Measurements from ENCODE around the gene NLK. TPM values are rescaled to one million over a fixed set of nuclear protein-coding genes. Genes with fewer than 3 reads are reported as not detected.
"Not testable (repeated sequence)": the region's sequence is repeated elsewhere in the genome, so short reads cannot be mapped to it uniquely, and the experiment has no call there.

Gene NLK
- total RNA-seq, 1 experiment from 2014 or later, result 28.0 TPM

GRCh38 chr17:28232966-28233870 lies 190.7 kb downstream of the NLK start:
- not testable (repeated sequence) for ATAC-seq

DNA sequence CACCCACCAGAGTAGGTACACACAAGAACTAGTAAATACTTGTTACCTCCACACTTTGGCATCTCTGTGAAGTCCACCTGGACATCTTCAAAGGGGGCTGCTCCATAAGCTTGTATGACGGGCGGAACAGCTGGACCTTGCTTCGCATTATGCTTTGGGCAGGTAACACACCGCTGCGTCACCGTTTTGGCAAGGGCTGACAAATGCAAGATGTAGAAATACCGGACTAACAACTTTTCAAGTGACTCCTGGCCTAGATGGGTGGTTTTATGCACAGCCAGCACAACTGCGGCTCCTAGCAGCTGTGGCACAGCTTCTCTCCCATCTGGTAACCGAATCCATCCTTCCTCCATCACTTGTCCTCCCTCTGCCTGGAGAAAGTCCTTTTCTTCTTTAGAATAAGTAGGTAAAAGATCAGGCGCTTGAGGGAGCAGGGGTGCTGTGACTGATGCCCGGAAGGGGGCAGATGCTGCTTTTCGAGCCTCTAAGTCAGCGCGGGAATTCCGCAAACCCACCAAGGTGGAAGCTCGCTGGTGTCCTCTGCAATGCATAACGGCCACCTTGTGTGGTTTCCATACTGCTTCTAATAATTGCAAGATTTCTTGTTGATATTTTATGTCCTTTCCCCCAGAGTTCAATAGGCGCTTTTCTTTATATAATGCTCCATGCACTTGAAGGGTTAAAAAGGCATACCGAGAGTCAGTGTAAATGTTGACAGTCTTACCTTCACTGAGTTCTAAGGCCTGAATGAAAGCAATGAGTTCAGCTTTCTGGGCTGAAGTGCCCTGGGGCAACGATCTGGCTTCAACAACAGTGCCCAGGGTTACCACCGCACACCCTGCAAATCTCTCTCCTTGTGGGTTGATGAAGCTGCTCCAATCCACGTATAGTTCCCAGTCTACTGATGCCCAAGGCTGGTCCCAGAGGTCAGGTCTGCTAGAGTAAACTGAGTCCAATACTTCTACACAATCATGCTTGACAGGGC lies 191.7 kb downstream of the NLK start:
- H3K4me1 ChIP-seq (ENCODE audit: control insufficient read depth, insufficient read depth, low read length); H3K27me3 ChIP-seq (ENCODE audit: control insufficient read depth, insufficient read depth, low read length); in situ Hi-C loops (cut with HindIII; ENCODE audit: low pct_unique_long_range_greater_than_20kb, low sequenced_read_pairs); BruUV-seq (replicated peaks); H3K9me3 ChIP-seq (ENCODE audit: control insufficient read depth, insufficient read depth, low read depth, low read length); intact Hi-C loops (cut with micrococcal nuclease; ENCODE audit: unreplicated experiment); POLR2A ChIA-PET; H3K36me3 ChIP-seq (ENCODE audit: control insufficient read depth, insufficient read depth, low read length); ATAC-seq; H3K4me3 ChIP-seq (ENCODE audit: low read depth in 2 of 2, low read length in 2 of 2); DNase-seq (ENCODE audit: low read depth, low spot score); H3K27ac ChIP-seq (ENCODE audit: low read length): not testable (repeated sequence)
- CTCF ChIA-PET, result interaction anchor here (1.0 to 1.2 kb wide), 3 partner anchors 11 to 91 kb away, joined by 3 to 5 read pairs (median 4); no protein-coding TSS in a partner anchor

More at GRCh38 chr17:28232966-28233870, 190.7 kb downstream of the NLK start:
- intact Hi-C loops (cut with micrococcal nuclease; ENCODE audit: unreplicated experiment); in situ Hi-C loops (cut with HindIII; ENCODE audit: low pct_unique_long_range_greater_than_20kb, low sequenced_read_pairs); H3K27me3 ChIP-seq (ENCODE audit: control insufficient read depth, insufficient read depth, low read length); H3K27ac ChIP-seq (ENCODE audit: low read length); BruUV-seq (replicated peaks); H3K4me3 ChIP-seq (ENCODE audit: low read depth in 2 of 2, low read length in 2 of 2); H3K36me3 ChIP-seq (ENCODE audit: control insufficient read depth, insufficient read depth, low read length); DNase-seq (ENCODE audit: low read depth, low spot score); POLR2A ChIA-PET; H3K9me3 ChIP-seq (ENCODE audit: control insufficient read depth, insufficient read depth, low read depth, low read length); H3K4me1 ChIP-seq (ENCODE audit: control insufficient read depth, insufficient read depth, low read length): not testable (repeated sequence)
- peak; percentile 82 for TF ChIP-seq CTCF (IDR thresholded peaks at IDR 0.05)
- CTCF ChIA-PET, result interaction anchor here (0.6 to 1.2 kb wide), 5 partner anchors 12 to 376 kb away, joined by 3 to 5 read pairs (median 4); partner anchors contain the start of genes IFT20 and TNFAIP1

DNA sequence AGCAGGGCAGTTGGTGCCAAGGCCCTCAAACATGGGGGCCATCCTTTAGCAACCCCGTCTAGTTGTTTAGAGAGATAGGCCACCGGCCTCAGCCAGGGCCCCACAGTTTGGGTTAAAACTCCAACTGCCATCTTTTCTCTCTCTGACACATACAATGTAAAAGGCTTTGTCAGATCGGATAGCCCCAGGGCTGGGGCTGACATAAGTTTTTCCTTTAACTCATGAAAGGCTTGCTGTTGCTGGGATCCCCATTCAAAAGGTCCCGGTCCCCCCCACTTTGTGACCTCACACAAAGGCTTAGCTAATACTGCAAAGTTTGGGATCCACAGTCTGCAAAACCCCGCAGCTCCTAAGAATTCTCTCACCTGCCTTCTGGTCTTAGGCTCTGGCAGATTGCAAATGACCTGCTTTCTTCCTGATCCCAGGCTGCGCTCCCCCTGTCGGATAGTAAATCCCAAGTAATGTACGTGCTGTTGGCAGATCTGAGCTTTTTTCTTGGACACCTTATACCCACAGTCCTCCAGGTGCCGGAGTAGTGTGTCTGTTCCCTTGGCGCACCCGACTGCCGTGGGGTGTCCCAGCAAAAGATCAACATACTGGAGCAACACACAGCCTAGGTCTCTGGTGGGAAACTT lies 192.7 kb downstream of the NLK start:
- H3K27me3 ChIP-seq (ENCODE audit: control insufficient read depth, insufficient read depth, low read length); H3K9me3 ChIP-seq (ENCODE audit: control insufficient read depth, insufficient read depth, low read depth, low read length); H3K27ac ChIP-seq (ENCODE audit: low read length); CTCF ChIA-PET; H3K4me1 ChIP-seq (ENCODE audit: control insufficient read depth, insufficient read depth, low read length); DNase-seq (ENCODE audit: low read depth, low spot score); ATAC-seq; intact Hi-C loops (cut with micrococcal nuclease; ENCODE audit: unreplicated experiment); H3K4me3 ChIP-seq (ENCODE audit: low read depth in 2 of 2, low read length in 2 of 2); in situ Hi-C loops (cut with HindIII; ENCODE audit: low pct_unique_long_range_greater_than_20kb, low sequenced_read_pairs); BruUV-seq (replicated peaks); H3K36me3 ChIP-seq (ENCODE audit: control insufficient read depth, insufficient read depth, low read length): not testable (repeated sequence)
- POLR2A ChIA-PET, result interaction anchor here (0.6 kb wide), 1 partner anchor 227 kb away, joined by 3 read pairs; no protein-coding TSS in a partner anchor

DNA sequence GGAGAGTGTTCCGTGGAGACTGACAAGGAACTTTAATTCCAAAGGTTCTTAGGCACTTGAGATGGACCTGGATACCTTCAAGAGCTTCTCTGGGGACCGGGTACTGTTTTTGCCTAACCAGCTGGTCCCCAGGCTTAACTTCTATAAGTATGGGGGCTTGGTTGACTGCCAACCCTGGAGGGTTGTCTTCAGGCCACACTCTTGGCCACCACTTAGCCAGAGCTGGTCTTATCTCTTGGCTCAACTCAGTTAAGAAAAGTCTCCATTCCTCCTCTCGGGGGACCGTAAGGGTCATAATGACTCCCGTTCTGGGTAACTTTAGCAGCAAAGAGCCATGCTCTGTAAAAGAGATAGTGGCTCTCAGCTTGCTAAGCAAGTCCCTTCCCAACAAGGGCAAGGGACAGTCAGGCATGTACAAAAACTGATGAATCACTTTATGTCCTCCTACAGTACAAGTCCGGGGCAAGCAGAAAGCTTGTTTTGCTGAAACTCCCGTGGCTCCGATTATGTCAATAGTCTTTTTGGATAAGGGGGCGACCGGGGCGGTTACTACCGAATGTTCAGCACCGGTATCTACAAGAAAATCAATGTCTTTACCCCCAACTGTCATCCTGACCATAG lies 193.7 kb downstream of the NLK start:
- in situ Hi-C loops (cut with HindIII; ENCODE audit: low pct_unique_long_range_greater_than_20kb, low sequenced_read_pairs); H3K4me3 ChIP-seq (ENCODE audit: low read depth in 2 of 2, low read length in 2 of 2); CTCF ChIA-PET; H3K36me3 ChIP-seq (ENCODE audit: control insufficient read depth, insufficient read depth, low read length); H3K27me3 ChIP-seq (ENCODE audit: control insufficient read depth, insufficient read depth, low read length); BruUV-seq (replicated peaks); H3K9me3 ChIP-seq (ENCODE audit: control insufficient read depth, insufficient read depth, low read depth, low read length); POLR2A ChIA-PET; ATAC-seq; H3K4me1 ChIP-seq (ENCODE audit: control insufficient read depth, insufficient read depth, low read length); intact Hi-C loops (cut with micrococcal nuclease; ENCODE audit: unreplicated experiment); H3K27ac ChIP-seq (ENCODE audit: low read length); DNase-seq (ENCODE audit: low read depth, low spot score): not testable (repeated sequence)

- in situ Hi-C loops (cut with HindIII; ENCODE audit: low pct_unique_long_range_greater_than_20kb, low sequenced_read_pairs); H3K27ac ChIP-seq (ENCODE audit: low read length); H3K36me3 ChIP-seq (ENCODE audit: control insufficient read depth, insufficient read depth, low read length); DNase-seq (ENCODE audit: low read depth, low spot score); H3K4me3 ChIP-seq (ENCODE audit: low read depth in 2 of 2, low read length in 2 of 2); BruUV-seq (replicated peaks); intact Hi-C loops (cut with micrococcal nuclease; ENCODE audit: unreplicated experiment); ATAC-seq; H3K4me1 ChIP-seq (ENCODE audit: control insufficient read depth, insufficient read depth, low read length); H3K9me3 ChIP-seq (ENCODE audit: control insufficient read depth, insufficient read depth, low read depth, low read length); H3K27me3 ChIP-seq (ENCODE audit: control insufficient read depth, insufficient read depth, low read length); CTCF ChIA-PET; POLR2A ChIA-PET: not testable (repeated sequence)
Measured at GRCh38 chr17:28238547-28239270, 196.2 kb downstream of the NLK start.
